ENCODE measurements around the gene SMIM24. TPM values are rescaled to one million over a fixed set of nuclear protein-coding genes. Genes with fewer than 3 reads are reported as not detected.

Gene SMIM24
- total and polyA plus RNA-seq, 9 of the 15 experiments (the other 6 are each of a cell fraction or from before 2014, with no cell fraction given), result 0.45 to 12.3 (median 1.4) TPM; not detected in 1

DNA sequence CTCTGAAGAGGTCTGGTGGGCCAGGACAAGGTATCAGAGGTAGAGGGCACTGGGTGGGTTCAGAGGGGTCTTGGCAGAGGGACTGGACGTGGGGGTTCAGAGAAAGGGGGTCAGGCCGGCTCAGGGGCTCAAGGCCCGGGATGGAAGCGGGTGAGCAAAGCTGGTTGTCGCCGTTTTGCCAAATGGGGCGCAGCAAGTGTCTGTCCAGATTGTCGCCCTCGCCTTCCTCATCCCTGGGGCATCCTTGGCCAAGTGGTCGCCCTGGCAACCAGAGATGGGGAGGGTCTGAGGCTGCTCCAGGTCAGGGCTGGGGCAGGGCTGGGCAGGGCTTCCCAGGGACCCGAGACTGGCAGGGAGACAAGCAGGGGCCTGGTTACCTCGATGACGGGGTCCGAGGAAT lies 13.3 kb upstream of the SMIM24 start:
- peaks cover 19% of the 10 kb centered on the region for H3K79me2 ChIP-seq (ENCODE audit: control insufficient read depth, insufficient read depth, low read length)
- no peak for FAIRE-seq
- no peaks in the 10 kb centered on the region for H3K9me3 ChIP-seq (replicated peaks; ENCODE audit: control insufficient read depth, insufficient read depth, low read depth, low read length)
- no TSS peak for BruUV-seq (replicated peaks)
- H3K36me3 ChIP-seq (ENCODE audit: control insufficient read depth, insufficient read depth, low read length), result peaks cover 74% of the 10 kb centered on the region
- H3K27ac ChIP-seq (ENCODE audit: extremely low read depth, low read depth, low read length), result no peak overlapping the region
- intact Hi-C loops (cut with micrococcal nuclease), result no loop called here
- WGBS (ENCODE audit: insufficient coverage, low coverage, missing lambda C conversion rate), result 100% methylated on average over 13 of the region's 14 CpGs
- POLR2A ChIA-PET, result no interaction called here
- H2AFZ ChIP-seq (ENCODE audit: low read depth, low read length), result no peak overlapping the region
- CTCF ChIA-PET (ENCODE audit: low intra/inter-chr PET ratio), result no interaction called here
- in situ Hi-C loops (cut with MboI), result no loop called here
- H3K27me3 ChIP-seq (ENCODE audit: control insufficient read depth in 2 of 2, insufficient read depth in 2 of 2, low read length in 2 of 2), result no peaks in the 10 kb centered on the region
- no peak overlapping the region for H3K4me2 ChIP-seq (ENCODE audit: insufficient read depth, low read length)
- no peak overlapping the region for H3K9ac ChIP-seq (ENCODE audit: insufficient read depth in 1 of 2, low read depth in 2 of 2, low read length in 2 of 2)
- no peak overlapping the region for H3K4me3 ChIP-seq
- H3K4me1 ChIP-seq (replicated peaks in 1 of 2; ENCODE audit: control insufficient read depth in 2 of 2, insufficient read depth in 2 of 2, low read length in 2 of 2), result peaks cover 0 to 32% of the 10 kb centered on the region in 2 experiments; a peak in 3 of 5 replicates
- DNase-seq (ENCODE audit: extremely low read depth in 1 of 4, low spot score in 3 of 4), result peak in 1 of 4 experiments; percentile 31
- no peaks in the 10 kb centered on the region for H3K9me1 ChIP-seq (ENCODE audit: control insufficient read depth, insufficient read depth, low read length)
- TF ChIP-seq, protein P1, sequence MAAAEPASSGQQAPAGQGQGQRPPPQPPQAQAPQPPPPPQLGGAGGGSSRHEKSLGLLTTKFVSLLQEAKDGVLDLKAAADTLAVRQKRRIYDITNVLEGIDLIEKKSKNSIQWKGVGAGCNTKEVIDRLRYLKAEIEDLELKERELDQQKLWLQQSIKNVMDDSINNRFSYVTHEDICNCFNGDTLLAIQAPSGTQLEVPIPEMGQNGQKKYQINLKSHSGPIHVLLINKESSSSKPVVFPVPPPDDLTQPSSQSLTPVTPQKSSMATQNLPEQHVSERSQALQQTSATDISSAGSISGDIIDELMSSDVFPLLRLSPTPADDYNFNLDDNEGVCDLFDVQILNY (CRISPR knock-in tag; IDR thresholded peaks at IDR 0.05), result no peak
- TF ChIP-seq CBX8 (IDR thresholded peaks at IDR 0.05; ENCODE audit: borderline replicate concordance, extremely low read depth, low read depth, low read length, poor library complexity, severe bottlenecking) (no peak), ZNF77 (CRISPR knock-in tag; IDR thresholded peaks at IDR 0.05) (no peak), ZNF778 (CRISPR knock-in tag; IDR thresholded peaks at IDR 0.05) (no peak), ZNF780A (CRISPR knock-in tag; IDR thresholded peaks at IDR 0.05) (no peak), HNRNPLL (IDR thresholded peaks at IDR 0.05; ENCODE audit: low read depth, low read length, poor library complexity, severe bottlenecking) (no peak), CBX3 (IDR thresholded peaks at IDR 0.05; ENCODE audit: borderline replicate concordance in 1 of 2, low read length in 2 of 2) (no peak), POLR2A (conservative IDR thresholded peaks at IDR 0.05) (no peak)
- TF ChIP-seq, protein P2, sequence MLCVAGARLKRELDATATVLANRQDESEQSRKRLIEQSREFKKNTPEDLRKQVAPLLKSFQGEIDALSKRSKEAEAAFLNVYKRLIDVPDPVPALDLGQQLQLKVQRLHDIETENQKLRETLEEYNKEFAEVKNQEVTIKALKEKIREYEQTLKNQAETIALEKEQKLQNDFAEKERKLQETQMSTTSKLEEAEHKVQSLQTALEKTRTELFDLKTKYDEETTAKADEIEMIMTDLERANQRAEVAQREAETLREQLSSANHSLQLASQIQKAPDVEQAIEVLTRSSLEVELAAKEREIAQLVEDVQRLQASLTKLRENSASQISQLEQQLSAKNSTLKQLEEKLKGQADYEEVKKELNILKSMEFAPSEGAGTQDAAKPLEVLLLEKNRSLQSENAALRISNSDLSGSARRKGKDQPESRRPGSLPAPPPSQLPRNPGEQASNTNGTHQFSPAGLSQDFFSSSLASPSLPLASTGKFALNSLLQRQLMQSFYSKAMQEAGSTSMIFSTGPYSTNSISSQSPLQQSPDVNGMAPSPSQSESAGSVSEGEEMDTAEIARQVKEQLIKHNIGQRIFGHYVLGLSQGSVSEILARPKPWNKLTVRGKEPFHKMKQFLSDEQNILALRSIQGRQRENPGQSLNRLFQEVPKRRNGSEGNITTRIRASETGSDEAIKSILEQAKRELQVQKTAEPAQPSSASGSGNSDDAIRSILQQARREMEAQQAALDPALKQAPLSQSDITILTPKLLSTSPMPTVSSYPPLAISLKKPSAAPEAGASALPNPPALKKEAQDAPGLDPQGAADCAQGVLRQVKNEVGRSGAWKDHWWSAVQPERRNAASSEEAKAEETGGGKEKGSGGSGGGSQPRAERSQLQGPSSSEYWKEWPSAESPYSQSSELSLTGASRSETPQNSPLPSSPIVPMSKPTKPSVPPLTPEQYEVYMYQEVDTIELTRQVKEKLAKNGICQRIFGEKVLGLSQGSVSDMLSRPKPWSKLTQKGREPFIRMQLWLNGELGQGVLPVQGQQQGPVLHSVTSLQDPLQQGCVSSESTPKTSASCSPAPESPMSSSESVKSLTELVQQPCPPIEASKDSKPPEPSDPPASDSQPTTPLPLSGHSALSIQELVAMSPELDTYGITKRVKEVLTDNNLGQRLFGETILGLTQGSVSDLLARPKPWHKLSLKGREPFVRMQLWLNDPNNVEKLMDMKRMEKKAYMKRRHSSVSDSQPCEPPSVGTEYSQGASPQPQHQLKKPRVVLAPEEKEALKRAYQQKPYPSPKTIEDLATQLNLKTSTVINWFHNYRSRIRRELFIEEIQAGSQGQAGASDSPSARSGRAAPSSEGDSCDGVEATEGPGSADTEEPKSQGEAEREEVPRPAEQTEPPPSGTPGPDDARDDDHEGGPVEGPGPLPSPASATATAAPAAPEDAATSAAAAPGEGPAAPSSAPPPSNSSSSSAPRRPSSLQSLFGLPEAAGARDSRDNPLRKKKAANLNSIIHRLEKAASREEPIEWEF (CRISPR knock-in tag; IDR thresholded peaks at IDR 0.05), result no peak
- ATAC-seq, result no peak
- H4K20me1 ChIP-seq (replicated peaks; ENCODE audit: control insufficient read depth, insufficient read depth, low read length), result no peaks in the 10 kb centered on the region
